Testis (tissue), 3 donors: ENCODE data around the gene DCN. TPM values are rescaled to one million over a fixed set of nuclear protein-coding genes. Genes with fewer than 3 reads are reported as not detected.
"Not testable (repeated sequence)": the region's sequence is repeated elsewhere in the genome, so short reads cannot be mapped to it uniquely, and the experiment has no call there.

Source experiments
- DNase-seq: peaks from one replicate; pipeline ENCODE4 v3.0.0-alpha.2; 2019
- H3K27ac ChIP-seq, 2 donors: fragments of 200-600 bp; sonication (generic); one replicate each; pipeline ENCODE4 v1.5.1; 2019
- H3K27me3 ChIP-seq: fragments of 200-600 bp; sonication (generic); one replicate; pipeline ENCODE4 v1.5.1; 2019
- H3K36me3 ChIP-seq: fragments of 200-600 bp; sonication (generic); one replicate; pipeline ENCODE4 v1.5.1; 2017; ENCODE audit warnings: low read depth; ENCODE audit errors: missing control alignments
- H3K4me1 ChIP-seq: fragments of 200-600 bp; sonication (generic); one replicate; pipeline ENCODE4 v1.5.1; 2019
- H3K4me3 ChIP-seq, 2 donors: fragments of 200-600 bp; sonication (generic); one replicate each; pipeline ENCODE4 v1.5.1; 2017 to 2019
- H3K9me3 ChIP-seq: fragments of 200-600 bp; sonication (generic); one replicate; pipeline ENCODE4 v1.5.1; 2017
- POLR2A ChIP-seq: fragments of 450-650 bp; IDR thresholded peaks from one replicate; pipeline ENCODE4 v1.6.1; 2017; ENCODE audit warnings: antibody characterized with exemption, mild to moderate bottlenecking, moderate library complexity
- WGBS, 2 donors: methylation state at CpG; one replicate each; pipeline ENCODE4 v1.1.5; 2018; 5-methylcytosine and 5-hydroxymethylcytosine counted together
- intact Hi-C: fragments of 100-400 bp; cut with DNase I; formaldehyde crosslinking; loops from one replicate; pipeline ENCODE4 v1.15.1; 2023; ENCODE audit warnings: low total_unique reads
- polyA plus RNA-seq: library from polyadenylated mRNA; stranded (reverse); fragments of 350-450 nt; fragmentation: Illumina TruSeq; extraction: RNeasy Lipid Tissue Mini Kit (QIAGEN cat#74804); gene quantifications from one replicate; pipeline ENCODE4 v1.2.3, GENCODE V29; 2014; ENCODE audit warnings: low read depth, low replicate concordance; ENCODE audit not compliant: insufficient read depth
- total RNA-seq, 2 donors: library from RNA; depleted of rRNA; stranded (reverse); fragments of >200 nt; gene quantifications; one replicate each; pipeline ENCODE4 v1.2.3, GENCODE V29; 2016
- TF ChIP-seq, protein P1 (sequence below), 3 experiments: fragments of 450-650 bp in 2 of 3; fragments of 200-600 bp in 1 of 3; sonication (generic) in 1 of 3; IDR thresholded peaks; one replicate each; pipeline ENCODE4 v1.5.1; 2016 to 2019; ENCODE audit warnings: antibody characterized with exemption in 3 of 3, mild to moderate bottlenecking in 2 of 3, moderate library complexity in 1 of 3

The DCN gene
- total and polyA plus RNA-seq, 3 donors from 2014 or later: 144 to 1,453 (median 329) TPM

DNA sequence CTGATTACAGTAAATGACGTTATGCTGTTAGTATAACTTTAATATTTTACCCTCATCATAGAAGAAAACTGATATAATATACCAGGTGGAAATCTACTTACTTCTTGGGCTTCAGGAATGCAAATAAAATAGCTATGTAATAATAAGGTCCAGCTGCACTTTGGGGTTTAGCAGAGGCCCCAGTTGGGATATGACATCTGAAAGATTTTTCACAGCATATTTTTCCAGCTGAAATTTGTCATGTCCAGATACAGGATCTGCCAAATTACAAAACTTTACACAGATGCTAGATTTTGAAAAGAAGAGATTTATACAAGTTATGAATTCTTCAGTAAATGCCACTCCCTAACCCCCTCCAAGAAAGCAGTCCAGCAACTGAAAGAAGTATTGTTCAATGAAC is 29.2 kb upstream of the DCN start:
- no peaks in the 10 kb centered on the region for H3K4me1 ChIP-seq
- intact Hi-C loops: no loop called here
- H3K27ac ChIP-seq: no peak overlapping the region
- no peaks in the 10 kb centered on the region for H3K9me3 ChIP-seq
- H3K4me3 ChIP-seq: no peak overlapping the region
- H3K27me3 ChIP-seq: no peaks in the 10 kb centered on the region
- no peaks in the 10 kb centered on the region for H3K36me3 ChIP-seq
- TF ChIP-seq POLR2A: no peak
- TF ChIP-seq, protein P1, sequence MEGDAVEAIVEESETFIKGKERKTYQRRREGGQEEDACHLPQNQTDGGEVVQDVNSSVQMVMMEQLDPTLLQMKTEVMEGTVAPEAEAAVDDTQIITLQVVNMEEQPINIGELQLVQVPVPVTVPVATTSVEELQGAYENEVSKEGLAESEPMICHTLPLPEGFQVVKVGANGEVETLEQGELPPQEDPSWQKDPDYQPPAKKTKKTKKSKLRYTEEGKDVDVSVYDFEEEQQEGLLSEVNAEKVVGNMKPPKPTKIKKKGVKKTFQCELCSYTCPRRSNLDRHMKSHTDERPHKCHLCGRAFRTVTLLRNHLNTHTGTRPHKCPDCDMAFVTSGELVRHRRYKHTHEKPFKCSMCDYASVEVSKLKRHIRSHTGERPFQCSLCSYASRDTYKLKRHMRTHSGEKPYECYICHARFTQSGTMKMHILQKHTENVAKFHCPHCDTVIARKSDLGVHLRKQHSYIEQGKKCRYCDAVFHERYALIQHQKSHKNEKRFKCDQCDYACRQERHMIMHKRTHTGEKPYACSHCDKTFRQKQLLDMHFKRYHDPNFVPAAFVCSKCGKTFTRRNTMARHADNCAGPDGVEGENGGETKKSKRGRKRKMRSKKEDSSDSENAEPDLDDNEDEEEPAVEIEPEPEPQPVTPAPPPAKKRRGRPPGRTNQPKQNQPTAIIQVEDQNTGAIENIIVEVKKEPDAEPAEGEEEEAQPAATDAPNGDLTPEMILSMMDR (IDR thresholded peaks at IDR 0.05): no peak
- no peak for DNase-seq
- WGBS, 2 donors: 64 to 70% methylated on average over 1 of the region's 1 CpG

DNA sequence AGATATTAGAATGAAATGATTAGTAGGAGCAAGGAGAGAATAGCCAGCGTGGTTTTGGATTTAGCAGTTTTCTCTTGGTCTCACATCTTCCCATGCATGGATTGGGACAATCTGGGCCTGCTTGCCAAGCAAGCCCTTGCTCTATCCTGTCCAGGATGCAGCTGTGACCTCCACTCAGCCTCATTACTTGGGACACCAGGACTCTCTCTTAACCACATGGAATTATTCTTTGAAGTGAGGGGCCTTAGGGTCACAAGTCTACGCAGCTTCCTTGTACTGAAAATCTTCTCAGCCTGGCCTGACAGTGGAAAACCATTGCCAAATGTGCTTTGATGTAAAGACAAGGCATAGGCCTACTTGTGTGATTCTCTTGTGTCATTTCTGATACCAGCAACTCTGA is 28.0 kb upstream of the DCN start:
- TF ChIP-seq POLR2A: no peak
- TF ChIP-seq, protein P1 (IDR thresholded peaks at IDR 0.05): no peak
- Histone ChIP-seq H3K4me1 (no peaks in the 10 kb centered on the region), H3K4me3 (no peak overlapping the region), H3K36me3 (no peaks in the 10 kb centered on the region), H3K9me3 (no peaks in the 10 kb centered on the region), H3K27ac (no peak overlapping the region), H3K27me3 (no peaks in the 10 kb centered on the region)
- intact Hi-C loops: no loop called here
- 70 to 87% methylated on average over 2 of the region's 2 CpGs for WGBS, 2 donors
- DNase-seq: no peak

DNA sequence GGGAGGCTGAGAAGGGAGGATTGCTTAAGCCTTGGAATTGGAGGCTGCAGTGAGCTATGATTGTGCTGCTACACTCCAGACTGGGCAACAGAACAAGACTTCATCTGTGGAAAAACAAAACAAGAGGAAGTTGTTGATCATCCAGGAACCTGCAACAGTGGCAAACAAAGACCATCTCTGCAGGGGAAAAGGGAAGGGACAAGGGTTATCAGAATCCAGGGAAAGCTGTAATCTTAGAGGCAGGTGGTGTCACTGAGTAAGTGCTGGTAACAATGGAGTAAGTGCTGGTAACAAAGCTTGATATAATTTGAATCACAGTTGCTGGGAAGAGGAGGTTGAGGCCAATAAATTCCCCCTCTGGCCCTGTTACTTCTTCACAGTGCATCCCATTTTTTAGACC is 27.5 kb upstream of the DCN start:
- H3K9me3 ChIP-seq: no peaks in the 10 kb centered on the region
- no peak for TF ChIP-seq POLR2A
- TF ChIP-seq, protein P1 (IDR thresholded peaks at IDR 0.05): no peak
- H3K27ac ChIP-seq: no peak overlapping the region
- no peak for DNase-seq
- H3K4me1 ChIP-seq: no peaks in the 10 kb centered on the region
- H3K4me3 ChIP-seq: no peak overlapping the region
- intact Hi-C loops: no loop called here
- H3K36me3 ChIP-seq: no peaks in the 10 kb centered on the region
- no peaks in the 10 kb centered on the region for H3K27me3 ChIP-seq

DNA sequence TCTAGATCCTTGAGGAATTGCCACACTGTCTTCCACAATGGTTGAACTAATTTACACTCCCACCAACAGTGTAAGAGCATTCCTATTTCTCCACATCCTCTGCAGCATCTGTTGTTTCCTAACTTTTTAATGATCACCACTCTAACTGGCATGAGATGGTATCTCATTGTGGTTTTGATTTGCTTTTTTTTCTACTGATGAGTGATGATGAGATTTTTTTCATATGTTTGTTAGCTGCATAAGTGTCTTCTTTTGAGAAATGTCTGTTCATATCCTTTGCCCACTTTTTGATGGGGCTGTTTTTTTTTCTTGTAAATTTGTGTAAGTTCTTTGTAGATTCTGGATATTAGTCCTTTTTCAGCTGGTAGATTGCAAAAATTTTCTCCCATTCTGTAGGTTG is 24.7 kb upstream of the DCN start:
- H3K27me3 ChIP-seq, H3K9me3 ChIP-seq, intact Hi-C loops: not testable (repeated sequence)

DNA sequence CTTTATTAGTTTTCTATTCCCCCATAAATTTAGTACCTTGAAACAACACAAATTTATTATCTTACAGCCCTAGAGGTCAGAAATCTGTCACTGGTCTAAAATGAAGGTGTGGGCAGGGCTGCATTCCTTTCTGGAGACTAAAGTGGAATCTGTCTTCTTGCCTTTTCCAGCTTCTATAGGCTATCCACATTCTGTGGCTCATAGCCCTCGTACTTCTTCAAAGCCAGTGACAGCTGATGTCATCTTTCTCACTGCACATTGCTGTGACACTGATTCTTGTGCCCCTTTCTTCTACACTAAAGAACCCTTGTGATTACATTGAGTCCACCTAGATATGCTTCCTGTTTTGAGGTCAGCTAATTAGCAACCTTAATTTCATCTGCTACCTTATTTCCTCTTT is 23.2 kb upstream of the DCN start:
- 76 to 94% methylated on average over 1 of the region's 1 CpG for WGBS, 2 donors
- H3K4me1 ChIP-seq: no peaks in the 10 kb centered on the region
- intact Hi-C loops: no loop called here
- no peaks in the 10 kb centered on the region for H3K9me3 ChIP-seq
- H3K4me3 ChIP-seq: no peak overlapping the region
- H3K27ac ChIP-seq: no peak overlapping the region
- H3K27me3 ChIP-seq: no peaks in the 10 kb centered on the region
- no peak for DNase-seq
- H3K36me3 ChIP-seq: no peaks in the 10 kb centered on the region
- TF ChIP-seq, protein P1 (IDR thresholded peaks at IDR 0.05): no peak
- no peak for TF ChIP-seq POLR2A

More for the DNA sequence above, 24.7 kb upstream of the DCN start:
- not testable (repeated sequence) for H3K27ac ChIP-seq, H3K4me1 ChIP-seq, H3K4me3 ChIP-seq, DNase-seq, H3K36me3 ChIP-seq
